Astrocyte of the cerebellum (primary cell): ENCODE measurements around the gene CBLN1.

ENCODE experiments used
- DNase-seq: peaks from one replicate; pipeline ENCODE4 v3.0.0-alpha.2; 2011; ENCODE audit warnings: low read depth
- H3K4me3 ChIP-seq: 2 replicates; pipeline ENCODE4 v1.5.1; 2011; ENCODE audit warnings: mild to moderate bottlenecking, low read depth, low read length, moderate library complexity
- CTCF ChIP-seq: IDR thresholded peaks from 2 replicates; pipeline ENCODE4 v1.5.1; 2012; ENCODE audit warnings: low read length, low read depth, moderate library complexity, mild to moderate bottlenecking; ENCODE audit errors: missing control alignments
- in situ Hi-C: cut with HindIII; loops from 2 replicates; pipeline ENCODE4 v1.10.0; 2017; ENCODE audit warnings: low sequenced_read_pairs

Gene CBLN1

GRCh38 chr16:49275050-49275730 is 6.4 kb downstream of the CBLN1 start:
- TF ChIP-seq CTCF: no peak
- in situ Hi-C loops: no loop called here
- DNase-seq: no peak
- no peak overlapping the region for H3K4me3 ChIP-seq

GRCh38 chr16:49274591-49274990 is 7.0 kb downstream of the CBLN1 start:
- H3K4me3 ChIP-seq: no peak overlapping the region
- DNase-seq: no peak
- in situ Hi-C loops: no loop called here
- TF ChIP-seq CTCF: no peak

GRCh38 chr16:49273771-49274170 is 7.9 kb downstream of the CBLN1 start:
- in situ Hi-C loops: no loop called here
- H3K4me3 ChIP-seq: no peak overlapping the region
- no peak for DNase-seq
- TF ChIP-seq CTCF: no peak

- TF ChIP-seq CTCF: no peak
- in situ Hi-C loops: no loop called here
- DNase-seq: no peak
- H3K4me3 ChIP-seq: no peak overlapping the region
Observed at GRCh38 chr16:49271363-49271762, 10.3 kb downstream of the CBLN1 start.

GRCh38 chr16:49269201-49269600 is 12.4 kb downstream of the CBLN1 start:
- TF ChIP-seq CTCF: no peak
- no peak for DNase-seq
- in situ Hi-C loops: no loop called here
- H3K4me3 ChIP-seq: no peak overlapping the region

- DNase-seq: no peak
- H3K4me3 ChIP-seq: no peak overlapping the region
- in situ Hi-C loops: no loop called here
- no peak for TF ChIP-seq CTCF
Observed at GRCh38 chr16:49268667-49269066, 13.0 kb downstream of the CBLN1 start.
